ENCODE data around the gene ZNF761. TPM values are rescaled to one million over a fixed set of nuclear protein-coding genes. Genes with fewer than 3 reads are reported as not detected.

Gene ZNF761
- total and polyA plus RNA-seq, 2 of the 13 experiments (the other 11 are each of a cell fraction or from before 2014, with no cell fraction given) = 11.6 to 16.2 TPM

GRCh38 chr19:53394974-53395839 lies 36.6 kb upstream of the ZNF761 start, which contains the start of gene ZNF765:
Gene ZNF765 (plus strand): TSS chr19:53395149. CDS start chr19:53398016, 2,867 bp downstream.
- no peaks in the 10 kb centered on the region for H4K20me1 ChIP-seq (ENCODE audit: insufficient read depth, low read length)
- H3K79me2 ChIP-seq (ENCODE audit: insufficient read depth, low read length) = peaks cover 7% of the 10 kb centered on the region
- peak within 1 kb of the TSS; percentile 57 for H3K27ac ChIP-seq (ENCODE audit: extremely low read length, insufficient read depth, low read length)
- H3K4me3 ChIP-seq (replicated peaks in 1 of 3; ENCODE audit: insufficient read depth in 1 of 3, low read depth in 2 of 3, low read length in 3 of 3) = peak within 1 kb of the TSS; percentile 79 to 85 (median 81)
- no peaks in the 10 kb centered on the region for H3K9me3 ChIP-seq (ENCODE audit: low read length)
- ATAC-seq (peak; percentile 97), DNase-seq (ENCODE audit: low spot score) (peak; percentile 79), FAIRE-seq (no peak)
- in situ Hi-C loops (cut with HindIII; ENCODE audit: extremely low pct_ligation_motif_present, low pct_unique_long_range_greater_than_20kb) = no loop called here
- peak within 1 kb of the TSS; percentile 72 for H3K9ac ChIP-seq (ENCODE audit: insufficient read depth, low read depth, low read length)
- intact Hi-C loops (cut with micrococcal nuclease; ENCODE audit: unreplicated experiment) = no loop called here
- peaks cover 18% of the 10 kb centered on the region for H3K4me1 ChIP-seq (ENCODE audit: insufficient read depth, low read length)
- H3K36me3 ChIP-seq (replicated peaks in 1 of 2; ENCODE audit: control insufficient read depth in 1 of 2, insufficient read depth in 2 of 2, low read length in 2 of 2) = peaks cover 2 to 12% of the 10 kb centered on the region in 2 experiments; a peak in 4 of 5 replicates
- under 1% methylated on average over 56 of the region's 58 CpGs for WGBS (ENCODE audit: low lambda C conversion rate)
- TSS peak; percentile 67 for BruUV-seq (replicated peaks)
- no peak within 1 kb of the TSS for H2AFZ ChIP-seq (ENCODE audit: low read length)
- peak within 1 kb of the TSS; percentile 91 for H3K4me2 ChIP-seq (ENCODE audit: low read depth, low read length)
- ChIA-PET POLR2A (interaction anchor here (0.6 to 1.1 kb wide), 2 partner anchors 29 to 166 kb away, joined by 3 read pairs; no protein-coding TSS in a partner anchor), CTCF (ENCODE audit: low intra/inter-chr PET ratio, low total read pairs) (interaction anchor here (0.8 kb wide), 1 partner anchor 200 kb away, joined by 3 read pairs; no protein-coding TSS in a partner anchor)
- H3K27me3 ChIP-seq (ENCODE audit: control insufficient read depth in 1 of 2, insufficient read depth in 2 of 2, low read length in 2 of 2) = no peaks in the 10 kb centered on the region
- TF ChIP-seq ZNF460 (CRISPR knock-in tag; IDR thresholded peaks at IDR 0.05; ENCODE audit: borderline replicate concordance) = no peak
- no peak for TF ChIP-seq NR3C1 (CRISPR knock-in tag; IDR thresholded peaks at IDR 0.05)
- TF ChIP-seq DMTF1 (CRISPR knock-in tag; IDR thresholded peaks at IDR 0.05) = no peak
- TF ChIP-seq TFE3 (CRISPR knock-in tag; IDR thresholded peaks at IDR 0.05) = no peak
- TF ChIP-seq NONO (IDR thresholded peaks at IDR 0.05) = no peak
- TF ChIP-seq NONO (CRISPR knock-in tag; conservative IDR thresholded peaks at IDR 0.05) = 0 out of 2 replicates have a peak, but pooled peaks have one; percentile 41
- peak; percentile 65 for TF ChIP-seq CTCF (CRISPR knock-in tag; IDR thresholded peaks at IDR 0.05)
- TF ChIP-seq TAF1 (CRISPR knock-in tag; IDR thresholded peaks at IDR 0.05) = peak; percentile 31; the same call in 1 of the 2 replicates
- TF ChIP-seq POLR2A (IDR thresholded peaks at IDR 0.05; ENCODE audit: insufficient read depth in 1 of 2, low read depth in 2 of 2, low read length in 2 of 2) = peak; percentile 60 to 80; a peak in 3 of 4 replicates
- TF ChIP-seq ELF1 (CRISPR knock-in tag; IDR thresholded peaks at IDR 0.05) = peak; percentile 99
- TF ChIP-seq ZNF800 (CRISPR knock-in tag; IDR thresholded peaks at IDR 0.05) = peak; percentile 22; the same call in 1 of the 2 replicates
- TF ChIP-seq KDM5A (IDR thresholded peaks at IDR 0.05; ENCODE audit: borderline replicate concordance, low read length) = peak; percentile 57; the same call in 1 of the 2 replicates
- peak; percentile 29 for TF ChIP-seq AGO2 (optimal IDR thresholded peaks at IDR 0.05; ENCODE audit: low read depth, low read length)
- TF ChIP-seq HNRNPLL (IDR thresholded peaks at IDR 0.05; ENCODE audit: low read depth, low read length, poor library complexity, severe bottlenecking) = peak; percentile 35
- no peak for TF ChIP-seq SMC3 (IDR thresholded peaks at IDR 0.05; ENCODE audit: low read length)
- TF ChIP-seq SMAD3 (CRISPR knock-in tag; IDR thresholded peaks at IDR 0.05) = peak; percentile 46; the same call in 1 of the 2 replicates

All from HepG2 (cell line).